ENCODE measurements around the gene COL1A1.

GRCh38 chr17:50166518-50167181, 34.8 kb downstream of the COL1A1 start:
- no peak for TF ChIP-seq CTCF (IDR thresholded peaks at IDR 0.05; ENCODE audit: low read length)
- TF ChIP-seq EZH2 (IDR thresholded peaks at IDR 0.05; ENCODE audit: borderline replicate concordance, low read length) = no peak

Data from OCI-LY1 (cell line).